ENCODE data around the gene BMPR1B. TPM values are rescaled to one million over a fixed set of nuclear protein-coding genes. Genes with fewer than 3 reads are reported as not detected.
A peak's percentile ranks its signal among the peaks of the same experiment; 100 is the strongest.

BMPR1B gene
- total RNA-seq: 1 to 10 TPM; 1.4 to 7.8 (median 3.0) TPM
- polyA plus RNA-seq: under 1 TPM; 0.04 to 0.37 TPM
- long read RNA-seq, donor 1, partial matches to known transcripts: 0 of 2 reads
- long read RNA-seq, donor 1, other reads (novel, unspliced or antisense): 2 of 2 reads
- long read RNA-seq, donor 2, partial matches to known transcripts: 0 of 1 reads
- long read RNA-seq, donor 2, other reads (novel, unspliced or antisense): 1 of 1 reads
- long read RNA-seq, donor 3, partial matches to known transcripts: 0 of 5 reads
- long read RNA-seq, donor 3, other reads (novel, unspliced or antisense): 5 of 5 reads

DNA sequence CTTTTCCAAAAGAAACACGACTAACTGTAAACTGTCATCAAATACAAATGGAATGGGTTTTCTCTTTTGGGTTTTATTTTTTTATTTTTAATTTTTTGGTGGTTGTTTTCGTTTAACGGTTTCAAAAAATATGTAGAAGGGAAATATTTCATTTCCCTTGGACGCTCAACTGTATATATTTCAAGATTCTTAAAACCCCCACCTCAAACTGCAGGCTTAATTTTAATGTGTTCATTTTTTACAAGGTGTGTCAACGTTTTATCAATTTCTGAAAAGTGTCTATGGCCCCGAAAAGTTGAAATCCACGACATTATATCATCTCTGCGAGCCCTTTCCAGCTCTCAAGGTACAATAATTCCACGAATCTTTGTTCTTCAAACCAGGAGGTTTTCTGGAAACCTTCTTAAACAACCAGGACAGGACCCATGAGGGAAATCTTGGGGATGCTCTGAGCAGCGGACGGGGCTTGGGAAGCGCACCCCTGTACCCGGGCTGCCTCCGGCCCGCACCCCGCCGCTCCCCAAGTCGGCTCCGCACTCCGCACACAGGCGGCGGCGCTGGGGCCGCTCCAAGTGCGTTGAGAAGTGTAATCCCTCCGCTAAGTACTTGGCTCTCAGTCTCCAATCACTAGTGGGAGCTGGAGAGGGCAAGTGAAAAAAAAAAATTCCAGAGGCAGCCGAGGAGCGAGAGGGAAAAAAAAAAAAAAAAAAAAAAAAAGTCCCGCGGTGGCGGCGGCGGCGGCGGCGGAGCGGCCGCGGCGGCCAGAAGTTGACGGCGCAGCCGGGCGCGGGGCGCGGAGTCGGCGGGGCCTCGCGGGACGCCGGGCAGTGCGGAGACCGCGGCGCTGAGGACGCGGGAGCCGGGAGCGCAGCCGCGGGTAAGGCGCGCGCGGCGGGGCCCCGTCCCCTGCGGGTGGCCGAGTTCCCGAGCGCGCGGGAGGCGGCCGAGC is at the start of gene BMPR1B:
BMPR1B (plus strand) TSS at position 764 of the 949 bp plus-strand sequence. CDS start 346,470 bp downstream, outside the sequence.
- TF ChIP-seq, protein P1, sequence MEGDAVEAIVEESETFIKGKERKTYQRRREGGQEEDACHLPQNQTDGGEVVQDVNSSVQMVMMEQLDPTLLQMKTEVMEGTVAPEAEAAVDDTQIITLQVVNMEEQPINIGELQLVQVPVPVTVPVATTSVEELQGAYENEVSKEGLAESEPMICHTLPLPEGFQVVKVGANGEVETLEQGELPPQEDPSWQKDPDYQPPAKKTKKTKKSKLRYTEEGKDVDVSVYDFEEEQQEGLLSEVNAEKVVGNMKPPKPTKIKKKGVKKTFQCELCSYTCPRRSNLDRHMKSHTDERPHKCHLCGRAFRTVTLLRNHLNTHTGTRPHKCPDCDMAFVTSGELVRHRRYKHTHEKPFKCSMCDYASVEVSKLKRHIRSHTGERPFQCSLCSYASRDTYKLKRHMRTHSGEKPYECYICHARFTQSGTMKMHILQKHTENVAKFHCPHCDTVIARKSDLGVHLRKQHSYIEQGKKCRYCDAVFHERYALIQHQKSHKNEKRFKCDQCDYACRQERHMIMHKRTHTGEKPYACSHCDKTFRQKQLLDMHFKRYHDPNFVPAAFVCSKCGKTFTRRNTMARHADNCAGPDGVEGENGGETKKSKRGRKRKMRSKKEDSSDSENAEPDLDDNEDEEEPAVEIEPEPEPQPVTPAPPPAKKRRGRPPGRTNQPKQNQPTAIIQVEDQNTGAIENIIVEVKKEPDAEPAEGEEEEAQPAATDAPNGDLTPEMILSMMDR (IDR thresholded peaks at IDR 0.05): peak in 1 of 9 donors; percentile 16
- WGBS, 2 donors: 4 to 8% methylated on average over 29 to 76 of the region's 77 CpGs
- peaks cover 0 to 93% (median 67%) of the 10 kb centered on the region in 7 donors for H3K27me3 ChIP-seq
- ATAC-seq (peak in 6 of 8 donors; percentile 19 to 74 (median 46)), DNase-seq (no peak)
- peaks cover 0 to 15% (median 4%) of the 10 kb centered on the region in 9 donors for H3K4me1 ChIP-seq
- no peak within 1 kb of the TSS for H3K27ac ChIP-seq
- intact Hi-C loops (cut with DNase I): loop anchor here in 2 of 10 donors (5.0 to 10.0 kb wide), 2 partner anchors 335 to 367 kb away; no protein-coding TSS in a partner anchor
- no peaks in the 10 kb centered on the region for H3K36me3 ChIP-seq
- H3K4me3 ChIP-seq: peak within 1 kb of the TSS; percentile 18 to 57 (median 49)
- H3K9me3 ChIP-seq: no peaks in the 10 kb centered on the region

DNA sequence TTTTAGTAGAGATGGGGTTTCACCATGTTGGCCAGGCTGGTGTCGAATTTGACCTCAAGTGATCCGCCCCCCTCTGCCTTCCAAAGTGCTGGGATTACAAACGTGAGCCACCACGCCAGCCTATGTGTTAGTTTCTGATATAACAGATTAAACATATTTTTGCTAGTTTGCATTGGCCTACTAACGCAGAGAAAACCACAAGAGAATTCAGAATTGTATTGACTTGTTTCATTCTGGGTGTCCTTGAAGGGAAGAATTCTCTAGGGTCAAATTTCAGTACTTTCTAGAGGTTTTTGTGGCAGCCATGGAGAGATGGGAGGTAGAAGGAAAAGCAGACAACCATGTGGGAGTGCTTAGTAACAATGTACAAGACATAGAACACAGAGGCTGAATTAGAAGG is 46.1 kb upstream of the BMPR1B start:
- DNase-seq (no peak), ATAC-seq (no peak)
- Histone ChIP-seq H3K9me3 (no peaks in the 10 kb centered on the region), H3K27me3 (peaks cover 0 to 20% (median 0%) of the 10 kb centered on the region in 7 donors), H3K4me3 (no peak overlapping the region), H3K4me1 (no peaks in the 10 kb centered on the region), H3K27ac (no peak overlapping the region), H3K36me3 (no peaks in the 10 kb centered on the region)
- intact Hi-C loops (cut with DNase I): no loop called here
- TF ChIP-seq, protein P1 (IDR thresholded peaks at IDR 0.05): no peak
- 83 to 86% methylated on average over 5 of the region's 5 CpGs for whole genome bisulfite sequencing, 2 donors

DNA sequence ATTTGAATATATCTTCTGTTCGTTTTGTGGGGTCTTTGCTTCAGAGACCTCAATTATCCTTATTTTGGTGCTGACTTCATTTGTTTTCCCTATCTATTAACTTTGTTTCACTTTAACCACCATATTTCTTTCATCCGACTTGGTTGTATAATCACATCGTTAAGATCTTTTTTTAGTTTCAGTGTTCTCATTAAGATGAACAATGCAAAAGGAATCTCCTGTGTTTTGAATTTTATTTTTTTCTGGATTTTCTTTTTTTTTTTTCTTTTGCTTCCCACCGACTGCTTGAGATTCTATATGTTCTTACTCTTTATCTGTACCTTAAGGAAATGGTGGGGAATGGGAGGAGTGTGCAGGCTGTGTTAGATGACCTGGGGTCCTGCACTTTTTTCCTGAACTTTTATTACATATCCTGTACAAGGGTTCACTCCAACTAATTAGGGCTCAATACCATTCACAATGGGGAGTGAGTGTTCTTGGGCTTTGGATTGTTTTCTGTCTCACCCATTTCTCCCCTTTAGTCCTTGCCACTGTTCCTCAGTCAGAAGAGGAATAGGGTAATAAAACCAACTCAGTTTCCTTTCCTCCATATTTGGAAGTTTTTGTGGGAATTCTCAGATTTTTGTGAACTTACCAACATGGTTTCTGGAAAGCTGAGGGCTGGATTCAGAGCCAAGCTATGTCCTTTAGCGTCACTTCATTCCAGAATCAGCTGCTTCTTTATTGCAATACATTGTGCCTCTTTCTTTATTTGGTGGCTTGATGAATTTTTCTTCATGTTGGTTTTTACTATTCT is 43.2 kb upstream of the BMPR1B start:
- no peak overlapping the region for H3K27ac ChIP-seq
- ATAC-seq: no peak
- intact Hi-C loops (cut with DNase I): no loop called here
- H3K9me3 ChIP-seq: peaks cover 0 to 9% (median 0%) of the 10 kb centered on the region in 11 donors
- H3K27me3 ChIP-seq: peaks cover 0 to 20% (median 0%) of the 10 kb centered on the region in 7 donors
- TF ChIP-seq, protein P1 (IDR thresholded peaks at IDR 0.05): no peak
- no peak for DNase-seq
- H3K36me3 ChIP-seq: no peaks in the 10 kb centered on the region
- WGBS, 2 donors: 61 to 71% methylated on average over 5 of the region's 5 CpGs
- H3K4me1 ChIP-seq: no peaks in the 10 kb centered on the region
- H3K4me3 ChIP-seq: no peak overlapping the region
